Measurements from ENCODE around the gene RASA2. TPM values are rescaled to one million over a fixed set of nuclear protein-coding genes. Genes with fewer than 3 reads are reported as not detected.

The RASA2 gene
- total and polyA plus RNA-seq, 4 donors = 1.6 to 5.4 (median 4.6) TPM

DNA sequence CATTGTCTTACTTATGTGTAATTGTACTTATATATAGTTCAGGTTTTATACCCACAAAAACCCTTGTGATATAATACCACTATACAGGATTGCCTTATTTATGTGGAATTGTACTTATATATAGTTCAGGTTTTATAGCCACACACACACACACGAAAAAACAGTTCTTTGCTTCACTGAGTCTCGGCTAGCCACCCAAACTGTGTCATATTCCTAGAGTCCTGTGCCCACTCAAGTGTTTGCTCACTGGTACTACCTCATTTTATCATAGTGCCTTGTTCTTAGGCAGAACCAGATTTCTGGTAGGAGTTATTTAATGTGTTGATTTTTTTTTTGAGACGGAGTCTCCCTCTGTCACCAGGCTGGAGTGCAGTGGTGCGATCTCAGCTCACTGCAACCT lies 12.5 kb downstream of the RASA2 start:
- 94% methylated on average over 4 of the region's 4 CpGs for WGBS
- peaks cover 0 to 2% (median 0%) of the 10 kb centered on the region in 4 donors for H3K4me1 ChIP-seq (ENCODE audit: control insufficient read depth in 4 of 4, insufficient read depth in 4 of 4, low read length in 3 of 4)
- H3K4me3 ChIP-seq (ENCODE audit: low read depth in 1 of 3, low read length in 3 of 3) = no peak overlapping the region
- no peaks in the 10 kb centered on the region for H3K27me3 ChIP-seq (ENCODE audit: control insufficient read depth in 4 of 4, insufficient read depth in 4 of 4, low read length in 3 of 4)
- H3K36me3 ChIP-seq (ENCODE audit: control insufficient read depth in 4 of 4, insufficient read depth in 3 of 4, low read depth in 1 of 4, low read length in 3 of 4) = no peaks in the 10 kb centered on the region
- no peaks in the 10 kb centered on the region for H3K9me3 ChIP-seq (ENCODE audit: control insufficient read depth in 4 of 4, low read length in 3 of 4)
- peak overlapping the region; percentile 20 to 50 for H3K27ac ChIP-seq (ENCODE audit: low read depth in 1 of 2, low read length in 2 of 2)
- TF ChIP-seq, protein P1, sequence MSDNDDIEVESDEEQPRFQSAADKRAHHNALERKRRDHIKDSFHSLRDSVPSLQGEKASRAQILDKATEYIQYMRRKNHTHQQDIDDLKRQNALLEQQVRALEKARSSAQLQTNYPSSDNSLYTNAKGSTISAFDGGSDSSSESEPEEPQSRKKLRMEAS (IDR thresholded peaks at IDR 0.05) = no peak
- TF ChIP-seq FOXA1 (IDR thresholded peaks at IDR 0.05) (no peak), JUND (IDR thresholded peaks at IDR 0.05) (no peak), SP1 (IDR thresholded peaks at IDR 0.05) (no peak), HNF4A (conservative IDR thresholded peaks at IDR 0.05) (no peak), HNF4G (IDR thresholded peaks at IDR 0.05) (no peak), YY1 (IDR thresholded peaks at IDR 0.05) (no peak), FOXA2 (IDR thresholded peaks at IDR 0.05) (no peak), GABPA (IDR thresholded peaks at IDR 0.05 in 1 of 2, conservative IDR thresholded peaks at IDR 0.05 in 1 of 2) (no peak), RAD21 (IDR thresholded peaks at IDR 0.05) (no peak)
- TF ChIP-seq, protein P2, sequence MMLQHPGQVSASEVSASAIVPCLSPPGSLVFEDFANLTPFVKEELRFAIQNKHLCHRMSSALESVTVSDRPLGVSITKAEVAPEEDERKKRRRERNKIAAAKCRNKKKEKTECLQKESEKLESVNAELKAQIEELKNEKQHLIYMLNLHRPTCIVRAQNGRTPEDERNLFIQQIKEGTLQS (IDR thresholded peaks at IDR 0.05) = no peak
- TF ChIP-seq, protein P3, sequence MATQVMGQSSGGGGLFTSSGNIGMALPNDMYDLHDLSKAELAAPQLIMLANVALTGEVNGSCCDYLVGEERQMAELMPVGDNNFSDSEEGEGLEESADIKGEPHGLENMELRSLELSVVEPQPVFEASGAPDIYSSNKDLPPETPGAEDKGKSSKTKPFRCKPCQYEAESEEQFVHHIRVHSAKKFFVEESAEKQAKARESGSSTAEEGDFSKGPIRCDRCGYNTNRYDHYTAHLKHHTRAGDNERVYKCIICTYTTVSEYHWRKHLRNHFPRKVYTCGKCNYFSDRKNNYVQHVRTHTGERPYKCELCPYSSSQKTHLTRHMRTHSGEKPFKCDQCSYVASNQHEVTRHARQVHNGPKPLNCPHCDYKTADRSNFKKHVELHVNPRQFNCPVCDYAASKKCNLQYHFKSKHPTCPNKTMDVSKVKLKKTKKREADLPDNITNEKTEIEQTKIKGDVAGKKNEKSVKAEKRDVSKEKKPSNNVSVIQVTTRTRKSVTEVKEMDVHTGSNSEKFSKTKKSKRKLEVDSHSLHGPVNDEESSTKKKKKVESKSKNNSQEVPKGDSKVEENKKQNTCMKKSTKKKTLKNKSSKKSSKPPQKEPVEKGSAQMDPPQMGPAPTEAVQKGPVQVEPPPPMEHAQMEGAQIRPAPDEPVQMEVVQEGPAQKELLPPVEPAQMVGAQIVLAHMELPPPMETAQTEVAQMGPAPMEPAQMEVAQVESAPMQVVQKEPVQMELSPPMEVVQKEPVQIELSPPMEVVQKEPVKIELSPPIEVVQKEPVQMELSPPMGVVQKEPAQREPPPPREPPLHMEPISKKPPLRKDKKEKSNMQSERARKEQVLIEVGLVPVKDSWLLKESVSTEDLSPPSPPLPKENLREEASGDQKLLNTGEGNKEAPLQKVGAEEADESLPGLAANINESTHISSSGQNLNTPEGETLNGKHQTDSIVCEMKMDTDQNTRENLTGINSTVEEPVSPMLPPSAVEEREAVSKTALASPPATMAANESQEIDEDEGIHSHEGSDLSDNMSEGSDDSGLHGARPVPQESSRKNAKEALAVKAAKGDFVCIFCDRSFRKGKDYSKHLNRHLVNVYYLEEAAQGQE (IDR thresholded peaks at IDR 0.05) = no peak
- DNase-seq (ENCODE audit: low spot score) = no peak
- H3K9ac ChIP-seq (ENCODE audit: low read depth in 1 of 2, low read length in 2 of 2) = no peak overlapping the region

DNA sequence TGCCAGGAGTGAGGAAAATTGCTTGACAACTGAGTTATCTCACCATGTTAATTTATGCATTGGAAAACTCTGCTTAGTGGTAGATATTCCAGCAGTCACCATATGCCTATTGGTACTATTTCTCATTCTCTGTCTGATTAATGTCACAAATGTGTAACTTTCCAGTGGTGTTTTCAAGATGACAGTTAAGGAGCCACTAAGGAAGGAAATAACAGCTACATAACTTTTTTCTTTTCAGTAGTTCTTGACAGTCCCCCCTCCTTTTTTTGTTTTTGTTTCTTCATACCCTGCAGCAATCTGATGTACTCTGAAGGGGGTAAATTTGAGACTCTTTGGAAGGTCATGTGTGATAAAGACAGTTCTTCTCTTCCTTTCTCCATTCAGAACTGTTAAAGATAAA lies 13.1 kb downstream of the RASA2 start:
- Histone ChIP-seq H3K4me3 (ENCODE audit: low read depth in 1 of 3, low read length in 3 of 3) (no peak overlapping the region), H3K27me3 (ENCODE audit: control insufficient read depth in 4 of 4, insufficient read depth in 4 of 4, low read length in 3 of 4) (no peaks in the 10 kb centered on the region), H3K9ac (ENCODE audit: low read depth in 1 of 2, low read length in 2 of 2) (no peak overlapping the region), H3K9me3 (ENCODE audit: control insufficient read depth in 4 of 4, low read length in 3 of 4) (no peaks in the 10 kb centered on the region), H3K4me1 (ENCODE audit: control insufficient read depth in 4 of 4, insufficient read depth in 4 of 4, low read length in 3 of 4) (peaks cover 0 to 2% (median 0%) of the 10 kb centered on the region in 4 donors), H3K27ac (ENCODE audit: low read depth in 1 of 2, low read length in 2 of 2) (no peak overlapping the region), H3K36me3 (ENCODE audit: control insufficient read depth in 4 of 4, insufficient read depth in 3 of 4, low read depth in 1 of 4, low read length in 3 of 4) (no peaks in the 10 kb centered on the region)
- DNase-seq (ENCODE audit: low spot score) = no peak
- TF ChIP-seq SP1 (IDR thresholded peaks at IDR 0.05) = no peak
- no peak for TF ChIP-seq HNF4A (conservative IDR thresholded peaks at IDR 0.05)
- TF ChIP-seq TAF1 (conservative IDR thresholded peaks at IDR 0.05) = no peak
- no peak for TF ChIP-seq RXRA (IDR thresholded peaks at IDR 0.05)
- TF ChIP-seq HNF4G (IDR thresholded peaks at IDR 0.05) = no peak

DNA sequence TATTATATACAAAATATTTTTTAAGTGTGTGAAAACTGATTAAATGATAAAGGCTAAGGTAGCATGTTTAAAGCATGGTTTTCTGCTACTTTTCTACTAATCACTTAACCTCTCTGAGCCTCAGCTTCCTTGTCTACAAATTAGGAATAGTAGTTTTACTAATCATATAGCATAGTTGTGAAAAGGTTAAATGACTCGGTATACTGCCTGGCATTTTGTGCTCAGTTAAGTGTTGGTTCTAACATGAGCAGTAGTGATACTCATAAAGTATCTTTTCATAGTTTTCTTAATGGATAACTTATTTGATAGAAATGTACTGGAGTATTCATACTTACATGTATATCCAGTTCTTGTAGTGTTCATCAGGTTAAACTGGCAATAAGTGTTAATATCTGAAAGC lies 13.6 kb downstream of the RASA2 start:
- H3K27ac ChIP-seq (ENCODE audit: low read depth in 1 of 2, low read length in 2 of 2) = no peak overlapping the region
- H3K27me3 ChIP-seq (ENCODE audit: control insufficient read depth in 4 of 4, insufficient read depth in 4 of 4, low read length in 3 of 4) = no peaks in the 10 kb centered on the region
- peaks cover 0 to 2% (median 0%) of the 10 kb centered on the region in 4 donors for H3K4me1 ChIP-seq (ENCODE audit: control insufficient read depth in 4 of 4, insufficient read depth in 4 of 4, low read length in 3 of 4)
- H3K9ac ChIP-seq (ENCODE audit: low read depth in 1 of 2, low read length in 2 of 2) = no peak overlapping the region
- H3K9me3 ChIP-seq (ENCODE audit: control insufficient read depth in 4 of 4, low read length in 3 of 4) = no peaks in the 10 kb centered on the region
- no peaks in the 10 kb centered on the region for H3K36me3 ChIP-seq (ENCODE audit: control insufficient read depth in 4 of 4, insufficient read depth in 3 of 4, low read depth in 1 of 4, low read length in 3 of 4)
- no peak for DNase-seq (ENCODE audit: low spot score)
- WGBS = 88% methylated on average over 1 of the region's 1 CpG
- H3K4me3 ChIP-seq (ENCODE audit: low read depth in 1 of 3, low read length in 3 of 3) = no peak overlapping the region
- TF ChIP-seq HNF4A (conservative IDR thresholded peaks at IDR 0.05) (no peak), FOXA1 (IDR thresholded peaks at IDR 0.05) (no peak), JUND (IDR thresholded peaks at IDR 0.05) (no peak), GABPA (IDR thresholded peaks at IDR 0.05 in 1 of 2, conservative IDR thresholded peaks at IDR 0.05 in 1 of 2) (no peak), NR2F2 (IDR thresholded peaks at IDR 0.05) (no peak), FOXA2 (IDR thresholded peaks at IDR 0.05) (no peak), EGR1 (IDR thresholded peaks at IDR 0.05; ENCODE audit: low read depth in 2 of 2) (no peak), SP1 (IDR thresholded peaks at IDR 0.05) (no peak)
- TF ChIP-seq, protein P1 (IDR thresholded peaks at IDR 0.05) = no peak
- TF ChIP-seq, protein P2 (IDR thresholded peaks at IDR 0.05) = no peak
- TF ChIP-seq, protein P4, sequence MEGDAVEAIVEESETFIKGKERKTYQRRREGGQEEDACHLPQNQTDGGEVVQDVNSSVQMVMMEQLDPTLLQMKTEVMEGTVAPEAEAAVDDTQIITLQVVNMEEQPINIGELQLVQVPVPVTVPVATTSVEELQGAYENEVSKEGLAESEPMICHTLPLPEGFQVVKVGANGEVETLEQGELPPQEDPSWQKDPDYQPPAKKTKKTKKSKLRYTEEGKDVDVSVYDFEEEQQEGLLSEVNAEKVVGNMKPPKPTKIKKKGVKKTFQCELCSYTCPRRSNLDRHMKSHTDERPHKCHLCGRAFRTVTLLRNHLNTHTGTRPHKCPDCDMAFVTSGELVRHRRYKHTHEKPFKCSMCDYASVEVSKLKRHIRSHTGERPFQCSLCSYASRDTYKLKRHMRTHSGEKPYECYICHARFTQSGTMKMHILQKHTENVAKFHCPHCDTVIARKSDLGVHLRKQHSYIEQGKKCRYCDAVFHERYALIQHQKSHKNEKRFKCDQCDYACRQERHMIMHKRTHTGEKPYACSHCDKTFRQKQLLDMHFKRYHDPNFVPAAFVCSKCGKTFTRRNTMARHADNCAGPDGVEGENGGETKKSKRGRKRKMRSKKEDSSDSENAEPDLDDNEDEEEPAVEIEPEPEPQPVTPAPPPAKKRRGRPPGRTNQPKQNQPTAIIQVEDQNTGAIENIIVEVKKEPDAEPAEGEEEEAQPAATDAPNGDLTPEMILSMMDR (IDR thresholded peaks at IDR 0.05; ENCODE audit: low read depth, low read length, missing input control) = no peak
- TF ChIP-seq, protein P5, sequence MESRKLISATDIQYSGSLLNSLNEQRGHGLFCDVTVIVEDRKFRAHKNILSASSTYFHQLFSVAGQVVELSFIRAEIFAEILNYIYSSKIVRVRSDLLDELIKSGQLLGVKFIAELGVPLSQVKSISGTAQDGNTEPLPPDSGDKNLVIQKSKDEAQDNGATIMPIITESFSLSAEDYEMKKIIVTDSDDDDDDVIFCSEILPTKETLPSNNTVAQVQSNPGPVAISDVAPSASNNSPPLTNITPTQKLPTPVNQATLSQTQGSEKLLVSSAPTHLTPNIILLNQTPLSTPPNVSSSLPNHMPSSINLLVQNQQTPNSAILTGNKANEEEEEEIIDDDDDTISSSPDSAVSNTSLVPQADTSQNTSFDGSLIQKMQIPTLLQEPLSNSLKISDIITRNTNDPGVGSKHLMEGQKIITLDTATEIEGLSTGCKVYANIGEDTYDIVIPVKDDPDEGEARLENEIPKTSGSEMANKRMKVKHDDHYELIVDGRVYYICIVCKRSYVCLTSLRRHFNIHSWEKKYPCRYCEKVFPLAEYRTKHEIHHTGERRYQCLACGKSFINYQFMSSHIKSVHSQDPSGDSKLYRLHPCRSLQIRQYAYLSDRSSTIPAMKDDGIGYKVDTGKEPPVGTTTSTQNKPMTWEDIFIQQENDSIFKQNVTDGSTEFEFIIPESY (IDR thresholded peaks at IDR 0.05) = no peak
